ENCODE measurements around the gene ST3GAL4.

DNA sequence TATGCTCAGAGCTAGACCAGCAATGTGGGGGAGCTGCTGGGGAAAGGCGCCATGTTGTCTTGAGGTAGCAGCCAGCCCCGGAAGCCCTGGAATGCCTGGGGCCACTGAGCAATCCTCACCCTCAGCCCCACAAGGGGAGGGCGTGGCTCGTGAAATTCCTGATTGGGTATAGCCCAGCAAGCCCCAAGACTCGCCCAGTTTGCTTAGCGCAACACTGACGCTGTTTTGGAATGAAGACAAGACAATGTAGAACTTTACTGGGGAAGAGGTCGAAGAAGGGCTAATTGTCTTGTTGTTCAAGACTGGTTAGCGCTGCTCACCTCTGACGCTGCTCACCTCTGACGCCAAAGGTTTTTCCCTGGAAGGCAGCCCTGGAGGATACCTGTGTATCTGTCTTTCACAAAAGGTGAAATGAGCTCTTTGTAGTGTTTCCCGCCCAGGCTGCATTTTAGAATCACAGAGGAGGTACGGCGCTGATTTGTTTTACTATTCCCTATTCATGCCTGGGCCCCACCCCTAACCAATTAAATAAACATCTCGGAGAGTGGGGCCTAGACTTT, 47.6 kb downstream of the ST3GAL4 start:
- TF ChIP-seq, protein P1, sequence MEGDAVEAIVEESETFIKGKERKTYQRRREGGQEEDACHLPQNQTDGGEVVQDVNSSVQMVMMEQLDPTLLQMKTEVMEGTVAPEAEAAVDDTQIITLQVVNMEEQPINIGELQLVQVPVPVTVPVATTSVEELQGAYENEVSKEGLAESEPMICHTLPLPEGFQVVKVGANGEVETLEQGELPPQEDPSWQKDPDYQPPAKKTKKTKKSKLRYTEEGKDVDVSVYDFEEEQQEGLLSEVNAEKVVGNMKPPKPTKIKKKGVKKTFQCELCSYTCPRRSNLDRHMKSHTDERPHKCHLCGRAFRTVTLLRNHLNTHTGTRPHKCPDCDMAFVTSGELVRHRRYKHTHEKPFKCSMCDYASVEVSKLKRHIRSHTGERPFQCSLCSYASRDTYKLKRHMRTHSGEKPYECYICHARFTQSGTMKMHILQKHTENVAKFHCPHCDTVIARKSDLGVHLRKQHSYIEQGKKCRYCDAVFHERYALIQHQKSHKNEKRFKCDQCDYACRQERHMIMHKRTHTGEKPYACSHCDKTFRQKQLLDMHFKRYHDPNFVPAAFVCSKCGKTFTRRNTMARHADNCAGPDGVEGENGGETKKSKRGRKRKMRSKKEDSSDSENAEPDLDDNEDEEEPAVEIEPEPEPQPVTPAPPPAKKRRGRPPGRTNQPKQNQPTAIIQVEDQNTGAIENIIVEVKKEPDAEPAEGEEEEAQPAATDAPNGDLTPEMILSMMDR (conservative IDR thresholded peaks at IDR 0.05; ENCODE audit: low read length) = no peak
- no peak for TF ChIP-seq EZH2phosphoT487 (IDR thresholded peaks at IDR 0.05; ENCODE audit: borderline replicate concordance)
